HG02610 (cell line): ENCODE data around the gene WDR73.

ENCODE experiments used
- ATAC-seq: cut with Tn5 transposase; IDR thresholded peaks from one replicate; pipeline ENCODE4 v1.9.1; 2021; ENCODE audit warnings: mild to moderate bottlenecking, moderate library complexity; ENCODE audit not compliant: unreplicated experiment

WDR73 gene

DNA sequence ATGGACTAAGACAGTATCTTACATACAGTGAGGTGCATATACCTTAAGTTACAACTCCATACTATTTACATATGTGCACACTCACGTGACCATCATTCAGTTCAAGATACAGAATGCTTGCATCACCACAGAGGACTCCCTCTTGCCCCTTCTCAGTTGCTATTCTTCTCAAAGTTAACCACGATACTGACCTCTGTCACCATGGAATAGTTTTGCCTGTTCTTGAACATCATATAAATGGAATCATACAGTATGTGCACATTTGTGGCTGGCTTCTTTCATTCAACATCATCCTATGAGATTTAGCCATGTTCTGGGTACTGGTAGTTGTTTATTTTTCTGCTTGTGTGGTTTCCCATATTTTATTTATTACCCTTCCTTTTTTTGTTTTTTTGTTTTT lies 63.7 kb downstream of the WDR73 start:
- ATAC-seq: no peak
